GM23338 (cell line): ENCODE data around the gene CDC45. TPM values are rescaled to one million over a fixed set of nuclear protein-coding genes. Genes with fewer than 3 reads are reported as not detected.

Experiments
- ATAC-seq: fragments of 200-7000 bp; cut with Tn5 transposase; 3 replicates; pipeline ENCODE4 v1.9.1; 2020
- DNase-seq: peaks from one replicate; pipeline ENCODE4 v3.0.0-alpha.2; 2015; ENCODE audit warnings: low spot score
- H2AFZ ChIP-seq: fragments of 200-600 bp; sonication (generic); 2 replicates; pipeline ENCODE4 v1.8.0; 2016; ENCODE audit warnings: antibody characterized with exemption, mild to moderate bottlenecking, moderate library complexity
- H3F3A ChIP-seq: fragments of 200-600 bp; sonication (generic); replicated peaks from 2 replicates; pipeline ENCODE4 v1.8.0; 2017; ENCODE audit warnings: antibody characterized with exemption, mixed run types, low read depth
- H3K27ac ChIP-seq: fragments of 200-600 bp; sonication (generic); 2 replicates; pipeline ENCODE4 v1.6.1; 2016; ENCODE audit warnings: low read depth
- H3K27me3 ChIP-seq: fragments of 200-600 bp; sonication (generic); 2 replicates; pipeline ENCODE4 v1.8.0; 2016; ENCODE audit warnings: mild to moderate bottlenecking, mixed run types, moderate library complexity; ENCODE audit not compliant: insufficient read depth
- H3K36me3 ChIP-seq: fragments of 200-600 bp; sonication (generic); 2 replicates; pipeline ENCODE4 v1.8.0; 2016; ENCODE audit warnings: mild to moderate bottlenecking; ENCODE audit not compliant: insufficient read depth
- H3K4me1 ChIP-seq: fragments of 200-600 bp; sonication (generic); 2 replicates; pipeline ENCODE4 v1.8.0; 2016; ENCODE audit warnings: mild to moderate bottlenecking, moderate library complexity; ENCODE audit not compliant: insufficient read depth
- H3K4me2 ChIP-seq: fragments of 200-600 bp; sonication (generic); 2 replicates; pipeline ENCODE4 v1.7.1; 2017; ENCODE audit warnings: mixed run types
- H3K4me3 ChIP-seq: fragments of 200-600 bp; sonication (generic); 2 replicates; pipeline ENCODE4 v1.6.1; 2016; ENCODE audit warnings: mixed run types
- H3K79me2 ChIP-seq: fragments of 200-600 bp; sonication (generic); replicated peaks from 2 replicates; pipeline ENCODE4 v1.8.0; 2017; ENCODE audit warnings: mild to moderate bottlenecking; ENCODE audit not compliant: insufficient read depth
- H3K9me2 ChIP-seq: fragments of 200-600 bp; sonication (generic); 2 replicates; pipeline ENCODE4 v1.8.0; 2017; ENCODE audit not compliant: insufficient read depth
- H4K20me1 ChIP-seq: fragments of 200-600 bp; sonication (generic); replicated peaks from 2 replicates; pipeline ENCODE4 v1.8.0; 2017; ENCODE audit warnings: mild to moderate bottlenecking; ENCODE audit not compliant: insufficient read depth
- H3K27ac Mint-ChIP-seq: 2 replicates; pipeline ENCODE4 v1.8.0; 2020; ENCODE audit warnings: inconsistent platforms, mild to moderate bottlenecking, moderate library complexity, mixed read lengths
- H3K27me3 Mint-ChIP-seq: 3 replicates; pipeline ENCODE4 v1.8.0; 2022; ENCODE audit warnings: low read depth, mild to moderate bottlenecking, moderate library complexity, mixed read lengths, inconsistent platforms; ENCODE audit not compliant: insufficient read depth, poor library complexity
- H3K36me3 Mint-ChIP-seq: 3 replicates; pipeline ENCODE4 v1.8.0; 2021; ENCODE audit warnings: low read depth, mild to moderate bottlenecking, inconsistent platforms, moderate library complexity, mixed read lengths
- H3K4me1 Mint-ChIP-seq: 3 replicates; pipeline ENCODE4 v1.8.0; 2020; ENCODE audit warnings: mild to moderate bottlenecking, inconsistent platforms, mixed read lengths
- H3K4me3 Mint-ChIP-seq: 3 replicates; pipeline ENCODE4 v1.8.0; 2021; ENCODE audit warnings: moderate library complexity, mild to moderate bottlenecking, inconsistent platforms, mixed read lengths
- H3K9me3 Mint-ChIP-seq: 3 replicates; pipeline ENCODE4 v1.8.0; 2020; ENCODE audit warnings: moderate library complexity, mild to moderate bottlenecking, inconsistent platforms, mixed read lengths
- CREB1 ChIP-seq: fragments of 250-450 bp; sonication (Bioruptor Pico); IDR thresholded peaks from 2 replicates; pipeline ENCODE4 v1.5.0; 2020; ENCODE audit warnings: low read depth, mild to moderate bottlenecking, moderate library complexity
- CTCF ChIP-seq, 2 experiments: fragments of 200-600 bp in 1 of 2; sonication (generic) in 1 of 2; conservative IDR thresholded peaks; 2 replicates each; pipeline versions ENCODE4 v1.5.1 to v1.6.1; 2016 to 2017; ENCODE audit warnings: antibody characterized with exemption in 2 of 2, low read depth in 2 of 2, mild to moderate bottlenecking in 2 of 2, moderate library complexity in 1 of 2
- ETS1 ChIP-seq: IDR thresholded peaks from 2 replicates; pipeline ENCODE4 v1.6.1; 2016; ENCODE audit warnings: antibody characterized with exemption
- EZH2 ChIP-seq: fragments of 200-600 bp; sonication (generic); IDR thresholded peaks from one replicate; pipeline ENCODE4 v1.8.0; 2017; ENCODE audit warnings: antibody characterized with exemption, mild to moderate bottlenecking, low read depth; ENCODE audit not compliant: unreplicated experiment
- EZH2phosphoT487 ChIP-seq: fragments of 200-600 bp; sonication (generic); IDR thresholded peaks from one replicate; pipeline ENCODE4 v1.8.1; 2018; ENCODE audit warnings: antibody characterized with exemption; ENCODE audit not compliant: unreplicated experiment
- JUNB ChIP-seq: IDR thresholded peaks from one replicate; pipeline ENCODE4 v1.6.1; 2016; ENCODE audit warnings: antibody characterized with exemption; ENCODE audit not compliant: unreplicated experiment
- NANOG ChIP-seq: IDR thresholded peaks from 2 replicates; pipeline ENCODE4 v1.6.1; 2016; ENCODE audit warnings: antibody characterized with exemption, borderline replicate concordance
- POLR2AphosphoS5 ChIP-seq: IDR thresholded peaks from 2 replicates; pipeline ENCODE4 v1.6.1; 2016; ENCODE audit warnings: antibody characterized with exemption, low read depth
- REST ChIP-seq: IDR thresholded peaks from one replicate; pipeline ENCODE4 v1.6.1; 2018; ENCODE audit warnings: antibody characterized with exemption; ENCODE audit not compliant: unreplicated experiment
- STAT1 ChIP-seq: IDR thresholded peaks from one replicate; pipeline ENCODE4 v1.6.1; 2016; ENCODE audit warnings: antibody characterized with exemption; ENCODE audit not compliant: unreplicated experiment
- ZNF114 ChIP-seq: fragments of 250-450 bp; sonication (Bioruptor Pico); IDR thresholded peaks from 2 replicates; pipeline ENCODE4 v1.5.0; 2020; ENCODE audit warnings: mild to moderate bottlenecking, moderate library complexity
- ZNF331 ChIP-seq: fragments of 250-450 bp; sonication (Bioruptor Pico); IDR thresholded peaks from 2 replicates; pipeline ENCODE4 v1.5.0; 2020; ENCODE audit warnings: low read depth, mild to moderate bottlenecking, moderate library complexity
- polyA plus RNA-seq: library from polyadenylated mRNA; unstranded; fragments of >200 nt; fragmentation: Nextera tagmentation; extraction: Ambion mirVana; gene quantifications from 2 replicates; pipeline ENCODE4 v1.2.1, GENCODE V29; 2016
- total RNA-seq: library from RNA; depleted of rRNA; stranded (reverse); fragments of >200 nt; shearing (Covaris generic); gene quantifications from 2 replicates; pipeline ENCODE4 v1.2.3, GENCODE V29; 2014

Gene CDC45
- total and polyA plus RNA-seq, 2 experiments from 2014 or later = 29.0 to 30.3 TPM

GRCh38 chr22:19470010-19470409, 9.7 kb upstream of the CDC45 start:
- H3K27me3 ChIP-seq = no peaks in the 10 kb centered on the region
- H3K79me2 ChIP-seq = peaks cover 13% of the 10 kb centered on the region
- Mint-ChIP-seq H3K36me3 (peaks cover 84% of the 10 kb centered on the region), H3K4me1 (no peaks in the 10 kb centered on the region), H3K9me3 (no peaks in the 10 kb centered on the region), H3K27me3 (no peaks in the 10 kb centered on the region), H3K4me3 (no peak overlapping the region; the same call in 2 of the 3 replicates), H3K27ac (no peak overlapping the region)
- no peak overlapping the region for H3K4me3 ChIP-seq
- H3K36me3 ChIP-seq = peaks cover 39% of the 10 kb centered on the region
- peaks cover 11% of the 10 kb centered on the region for H4K20me1 ChIP-seq
- H2AFZ ChIP-seq = no peak overlapping the region
- H3K4me1 ChIP-seq = no peaks in the 10 kb centered on the region
- no peaks in the 10 kb centered on the region for H3F3A ChIP-seq
- DNase-seq = no peak
- H3K9me2 ChIP-seq = no peaks in the 10 kb centered on the region
- H3K4me2 ChIP-seq = no peak overlapping the region
- ATAC-seq = no peak
- no peak overlapping the region for H3K27ac ChIP-seq
- TF ChIP-seq CREB1 (CRISPR knock-in tag) = no peak
- no peak for TF ChIP-seq REST

DNA sequence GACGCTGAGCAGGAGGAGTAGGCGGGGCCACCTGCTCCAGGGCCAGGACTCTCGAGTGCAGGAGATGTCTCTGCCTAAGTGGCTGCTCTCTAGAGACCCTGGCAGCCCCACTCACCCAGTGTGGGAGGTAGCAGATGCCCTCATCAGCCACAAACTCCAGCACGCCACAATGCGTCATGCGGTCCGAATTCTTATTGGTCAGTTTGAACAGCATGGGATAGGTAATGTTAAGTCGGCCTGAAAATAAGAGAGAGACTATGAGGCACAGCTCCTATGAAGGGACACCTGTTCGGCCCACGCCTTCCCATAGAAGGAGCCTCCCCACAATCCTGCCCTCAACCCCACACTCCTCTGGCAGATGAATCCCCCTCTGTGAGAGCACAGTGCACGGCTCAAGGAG, 8.1 kb upstream of the CDC45 start:
- DNase-seq = no peak
- no peaks in the 10 kb centered on the region for H3K9me3 Mint-ChIP-seq
- H3K27me3 Mint-ChIP-seq = no peaks in the 10 kb centered on the region
- no peak overlapping the region for H3K4me2 ChIP-seq
- no peak overlapping the region for H3K4me3 ChIP-seq
- no peak overlapping the region for H3K27ac Mint-ChIP-seq
- H3K79me2 ChIP-seq = peaks cover 29% of the 10 kb centered on the region
- peaks cover 39% of the 10 kb centered on the region; the same call in 1 of the 2 replicates for H3K36me3 ChIP-seq
- no peak overlapping the region for H3K27ac ChIP-seq
- H3K4me3 Mint-ChIP-seq = no peak overlapping the region
- no peaks in the 10 kb centered on the region for H3K4me1 Mint-ChIP-seq
- H3K36me3 Mint-ChIP-seq = peaks cover 73% of the 10 kb centered on the region
- no peak overlapping the region for H2AFZ ChIP-seq
- H3F3A ChIP-seq = no peaks in the 10 kb centered on the region
- no peaks in the 10 kb centered on the region for H3K4me1 ChIP-seq
- H3K9me2 ChIP-seq = no peaks in the 10 kb centered on the region
- H3K27me3 ChIP-seq = no peaks in the 10 kb centered on the region
- ATAC-seq = no peak
- peaks cover 20% of the 10 kb centered on the region for H4K20me1 ChIP-seq
- TF ChIP-seq CREB1 (CRISPR knock-in tag) (no peak), CTCF (conservative IDR thresholded peaks at IDR 0.05; ENCODE audit: low read depth in 2 of 2) (no peak), JUNB (no peak), NANOG (no peak), EZH2 (no peak), ZNF114 (no peak), POLR2AphosphoS5 (no peak), STAT1 (no peak), EZH2phosphoT487 (no peak), ETS1 (no peak), REST (no peak), ZNF331 (CRISPR knock-in tag) (no peak)
